NCI-H748 (cell line): Measurements from ENCODE around the gene TGFBI.
A peak's percentile ranks its signal among the peaks of the same experiment; 100 is the strongest.

Experiments used
- DNase-seq: peaks from one replicate; lab custom pipeline; 2025; ENCODE audit not compliant: unreplicated experiment; lab: John Stamatoyannopoulos, UW

TGFBI gene

GRCh38 chr5:136062366-136063274 lies 33.8 kb downstream of the TGFBI start:
- DNase-seq: peak; percentile 50

GRCh38 chr5:136063778-136064465 lies 35.1 kb downstream of the TGFBI start:
- no peak for DNase-seq

GRCh38 chr5:136064510-136064909 lies 35.7 kb downstream of the TGFBI start:
- no peak for DNase-seq

DNA sequence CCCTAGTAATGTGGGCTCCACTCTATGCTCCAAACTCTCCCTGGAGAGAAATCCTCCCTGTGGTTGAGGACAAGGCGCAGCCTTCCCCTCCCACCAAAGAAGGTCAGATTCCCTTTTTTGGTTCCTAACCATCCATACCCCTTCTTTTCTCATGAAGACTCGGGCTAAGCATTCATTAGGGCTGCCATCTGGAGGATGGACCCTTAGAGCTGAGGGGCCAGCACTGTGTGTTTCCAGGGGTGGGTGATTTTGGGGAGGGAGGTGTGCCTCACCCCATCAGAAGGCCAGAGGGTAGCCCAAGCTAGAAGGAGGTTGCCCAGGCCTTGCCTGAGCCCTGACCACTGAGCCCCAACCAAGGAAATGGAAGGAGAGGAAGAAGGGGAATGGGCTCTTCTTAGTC lies 36.8 kb downstream of the TGFBI start:
- no peak for DNase-seq

DNA sequence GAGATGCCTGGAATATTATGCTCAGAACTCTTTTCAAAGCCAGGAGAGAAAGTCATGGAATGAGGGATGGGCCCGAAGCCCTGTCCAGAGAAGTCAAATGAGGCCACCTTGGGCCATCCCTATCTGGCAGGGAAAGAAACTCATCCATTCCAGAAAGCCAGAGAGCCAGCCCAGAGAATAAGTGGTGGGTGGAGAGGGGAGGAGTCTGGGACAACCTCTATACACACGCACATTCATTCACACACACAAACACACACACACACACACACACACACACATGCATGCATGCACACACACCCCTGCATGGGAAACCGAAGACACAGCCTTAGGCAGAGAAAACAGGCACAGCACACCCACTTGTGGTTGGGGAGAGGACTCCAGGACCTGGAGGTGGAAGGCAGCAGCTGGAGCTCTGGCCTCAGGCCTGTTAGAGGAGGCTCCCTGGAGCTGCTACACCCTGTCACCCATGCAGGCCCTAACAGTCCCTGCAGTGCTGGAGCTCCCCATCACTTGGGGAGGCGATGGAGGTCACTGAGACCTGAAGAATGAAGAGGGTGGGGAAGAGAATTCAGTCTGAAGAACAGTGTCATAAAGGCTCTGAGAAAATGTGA lies 38.0 kb downstream of the TGFBI start:
- DNase-seq: no peak

DNA sequence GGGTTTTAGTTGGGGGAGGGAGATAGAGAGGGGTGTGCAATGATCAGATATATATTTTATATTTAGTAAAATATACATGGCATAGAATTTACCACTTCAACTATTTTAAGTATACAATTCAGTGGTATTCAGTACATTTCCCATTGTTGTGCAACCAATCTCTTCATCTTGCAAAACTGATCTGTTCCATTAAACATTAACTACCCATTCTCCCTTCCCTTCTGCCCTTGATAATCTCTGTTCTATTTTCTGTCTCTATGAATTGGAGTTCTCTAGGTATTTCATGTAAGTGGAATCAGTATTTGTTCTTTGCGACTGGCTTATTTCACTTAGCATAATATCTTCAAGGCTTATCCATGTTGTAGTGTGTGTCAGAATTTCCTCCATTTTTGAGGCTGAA lies 38.6 kb downstream of the TGFBI start:
- no peak for DNase-seq

DNA sequence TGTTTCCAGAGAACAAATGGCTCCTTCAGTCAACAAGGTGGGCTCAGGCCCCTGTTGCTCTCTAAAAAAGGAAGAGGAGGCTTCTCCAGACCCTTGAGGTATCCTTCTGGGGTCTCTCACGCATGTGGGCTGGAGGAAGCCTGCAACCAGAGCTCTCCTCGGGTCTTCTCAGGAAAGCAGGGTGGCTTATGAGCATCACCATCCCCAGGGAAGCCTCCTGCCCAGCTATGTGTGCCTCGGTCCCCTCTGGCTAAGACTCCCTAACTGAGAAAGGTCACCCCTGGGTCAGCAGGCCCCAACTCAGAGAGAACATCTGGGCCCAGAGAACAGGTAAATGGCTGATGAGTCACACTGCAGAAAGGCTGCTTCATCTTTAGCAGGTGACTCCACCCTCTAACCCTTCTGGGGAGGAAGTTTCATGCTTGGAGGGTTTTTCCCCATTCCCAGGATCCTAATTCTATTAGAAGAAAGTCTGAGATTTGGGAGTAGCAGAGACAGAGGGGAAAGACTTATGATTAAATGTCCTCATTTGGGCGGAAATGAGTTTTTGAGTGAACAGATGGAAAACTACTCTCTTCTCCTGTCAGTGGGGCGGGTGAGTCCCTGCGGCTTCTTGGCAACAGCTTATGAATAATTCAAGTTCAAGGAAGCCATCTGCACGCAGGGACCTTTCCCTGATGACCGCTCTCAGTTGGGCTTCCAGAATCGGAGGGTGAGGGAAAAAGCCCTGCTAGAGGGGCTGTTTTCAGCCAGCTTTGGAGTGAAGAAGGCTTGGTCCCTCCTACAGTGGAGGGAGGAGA lies 41.9 kb downstream of the TGFBI start:
- no peak for DNase-seq

GRCh38 chr5:136073714-136074529 lies 45.1 kb downstream of the TGFBI start:
- DNase-seq: no peak

- DNase-seq: no peak
Observed at GRCh38 chr5:136075466-136075891, 46.7 kb downstream of the TGFBI start.

DNA sequence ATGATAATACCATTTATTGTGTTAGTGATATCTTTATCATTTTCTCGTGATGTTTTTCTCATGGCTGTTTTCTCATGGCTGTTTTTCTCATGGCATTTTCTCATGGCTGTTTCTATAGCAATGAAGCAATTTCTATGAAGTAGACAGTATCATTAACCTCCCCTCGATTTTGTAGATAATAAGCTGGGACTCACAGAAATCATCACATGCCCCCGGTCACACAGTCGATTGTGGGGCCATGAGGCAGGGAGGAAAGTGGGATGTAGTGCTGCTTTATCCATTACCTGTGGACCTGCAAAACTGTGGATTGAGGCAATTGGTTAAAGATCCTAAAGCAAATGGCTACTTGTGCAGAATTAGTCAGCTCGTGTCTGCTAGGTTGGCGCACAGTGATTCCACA lies 47.3 kb downstream of the TGFBI start:
- DNase-seq: no peak

DNA sequence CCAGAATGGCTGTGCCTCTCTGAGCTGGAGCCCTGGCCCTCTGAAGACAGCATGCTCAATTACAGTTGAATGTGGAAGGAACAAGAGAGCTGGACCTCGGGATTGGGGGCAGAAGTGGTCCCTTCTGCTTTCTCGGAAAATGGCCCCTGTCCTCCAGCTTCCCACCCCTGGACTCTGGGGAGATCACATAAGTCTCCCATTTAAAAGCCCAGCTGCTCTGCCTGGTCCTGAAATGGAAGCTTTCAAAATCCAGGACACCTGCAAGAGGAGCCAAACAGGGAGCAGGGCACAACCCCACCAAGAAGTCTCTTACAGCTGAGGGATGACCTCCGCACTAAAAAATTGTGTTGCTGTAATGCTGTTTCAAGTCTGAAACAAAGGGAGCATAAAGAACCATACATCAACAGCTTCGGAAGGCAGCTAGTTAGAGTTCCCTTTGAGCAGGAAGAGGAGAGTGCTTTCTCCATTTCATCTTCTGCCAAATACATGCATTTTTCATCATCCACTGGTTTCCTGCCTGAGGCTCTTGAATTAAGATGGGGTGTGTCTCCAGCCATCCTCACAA lies 48.2 kb downstream of the TGFBI start:
- DNase-seq: no peak

DNA sequence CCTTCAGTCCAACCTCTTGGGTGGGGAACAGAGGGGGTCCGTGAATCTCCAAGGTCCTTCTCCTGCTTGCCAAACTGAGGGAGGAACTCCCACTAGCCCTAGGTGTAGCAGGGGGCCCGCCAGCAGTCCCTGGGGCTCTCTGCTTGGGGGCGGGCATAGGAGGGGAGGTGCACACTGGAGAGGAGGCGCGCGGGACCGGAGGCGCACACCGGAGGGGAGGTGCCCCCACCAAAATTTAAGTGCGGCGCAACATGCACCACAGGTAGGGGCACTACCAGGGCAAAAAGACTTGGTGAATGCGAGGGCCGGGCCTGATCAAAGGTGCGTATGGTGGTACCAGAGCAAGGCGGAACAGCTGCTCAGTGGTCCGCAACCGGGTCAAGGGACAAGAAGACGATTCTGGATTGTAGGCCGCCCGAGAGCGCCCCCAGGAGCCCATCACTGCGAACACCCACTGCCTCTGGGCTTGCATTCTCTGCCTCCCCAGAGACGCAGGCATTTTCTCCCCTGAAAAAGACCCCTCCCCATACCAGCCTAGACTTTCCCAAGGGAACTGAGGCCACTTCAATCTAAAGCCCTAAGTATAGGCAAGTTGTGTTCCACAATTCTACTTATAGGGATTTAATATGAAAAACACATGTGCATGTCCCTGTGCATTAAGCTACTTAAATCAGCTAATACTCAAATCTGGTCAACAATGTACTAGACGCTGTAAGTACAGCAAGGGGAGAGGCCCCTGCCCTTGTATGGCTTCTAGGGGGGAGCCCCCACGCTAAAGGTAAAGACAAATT lies 50.6 kb downstream of the TGFBI start:
- no peak for DNase-seq

DNA sequence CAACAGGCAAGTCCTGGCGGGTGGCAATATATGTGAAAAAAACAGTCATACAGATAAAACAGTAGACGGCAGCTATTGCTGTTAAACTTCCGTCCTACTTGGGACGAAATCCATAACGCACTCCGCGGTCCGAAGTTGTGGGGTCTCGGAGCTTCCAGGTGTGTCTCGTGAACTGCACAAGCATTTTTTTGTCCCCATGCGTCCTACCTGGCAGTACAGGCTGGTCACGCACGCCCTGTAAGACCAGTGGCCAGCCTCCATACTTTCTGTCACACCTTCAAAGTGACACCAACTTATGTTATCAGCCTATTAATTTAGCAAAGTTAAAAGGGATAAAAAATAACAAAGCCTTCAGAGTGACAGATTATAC lies 51.3 kb downstream of the TGFBI start:
- DNase-seq: no peak

DNA sequence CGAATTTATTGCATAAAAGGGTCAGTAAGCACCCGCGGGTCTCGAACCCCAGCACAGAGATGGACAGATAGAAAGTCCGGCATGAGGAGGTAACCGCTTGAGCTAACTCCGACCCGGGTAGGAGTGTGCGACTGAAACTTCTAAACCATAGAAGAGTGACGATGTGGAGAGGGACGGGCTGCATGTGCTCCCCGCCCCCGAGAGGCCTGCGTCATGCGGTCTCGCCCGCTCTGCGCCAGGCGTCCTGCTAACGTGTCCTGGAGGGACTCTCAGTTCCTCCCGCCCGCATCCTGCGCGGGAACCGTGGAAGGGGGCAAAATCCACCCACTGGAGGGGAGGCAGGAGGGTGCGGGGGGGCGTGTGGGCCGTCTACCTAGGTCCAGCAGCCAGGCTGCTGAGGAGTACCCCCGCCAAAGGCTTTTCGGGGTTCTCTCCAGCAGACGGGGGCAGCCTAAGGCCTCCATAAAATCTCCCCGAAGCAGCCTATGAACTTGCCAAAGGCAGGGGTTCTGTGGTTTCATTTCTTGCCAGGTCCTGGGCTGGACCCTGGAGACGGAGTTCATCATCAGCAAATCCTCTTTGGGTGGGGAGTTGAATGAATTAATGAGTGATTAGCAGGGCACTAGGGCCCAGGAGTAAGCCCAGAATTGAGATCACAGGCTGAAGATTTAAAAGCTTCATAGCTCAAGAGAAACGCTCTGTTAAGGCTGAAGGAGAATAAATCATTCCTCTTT lies 51.9 kb downstream of the TGFBI start:
- DNase-seq: no peak

- DNase-seq: no peak
Observed at GRCh38 chr5:136081217-136081591, 52.4 kb downstream of the TGFBI start.

DNA sequence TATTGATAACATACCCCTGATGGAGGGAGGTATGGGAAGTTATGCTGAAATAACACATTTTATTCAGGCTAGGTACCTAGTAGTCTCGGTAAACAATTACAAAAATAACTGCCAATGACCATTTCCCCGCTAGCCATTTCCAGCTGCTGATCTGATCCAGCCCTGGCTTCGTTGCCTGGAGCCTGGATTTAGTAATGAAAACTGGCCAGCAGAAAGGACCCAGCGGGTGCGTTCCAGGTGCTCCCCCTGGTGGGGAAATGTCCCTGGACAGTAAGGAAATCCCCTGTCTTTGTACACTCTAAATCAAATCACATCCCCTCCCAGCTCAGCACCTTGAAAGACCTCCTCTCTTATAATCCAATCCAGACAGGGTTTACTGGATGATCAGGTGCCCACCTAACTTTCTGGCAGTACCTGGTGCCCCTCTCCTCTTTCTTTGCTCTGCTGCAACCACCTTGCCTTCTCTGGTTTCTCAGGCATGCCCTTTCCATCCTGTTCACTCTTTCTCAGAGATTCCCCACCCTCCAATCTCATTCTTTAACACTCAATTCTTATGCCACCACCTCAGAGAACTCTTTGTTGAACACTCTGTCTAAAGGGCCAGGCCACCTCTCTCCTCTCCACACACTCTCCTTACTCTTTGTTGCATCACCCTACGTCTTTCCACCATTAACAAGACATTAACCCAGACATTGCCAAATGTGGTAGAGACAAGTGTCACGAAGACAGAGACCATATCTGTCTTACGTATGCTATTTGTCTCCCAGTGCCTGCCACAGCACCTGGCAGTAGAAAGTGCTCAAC lies 53.8 kb downstream of the TGFBI start:
- no peak for DNase-seq

GRCh38 chr5:136084698-136085097 lies 55.9 kb downstream of the TGFBI start:
- no peak for DNase-seq
